Thyroid gland (tissue), 4 donors: ENCODE data around the gene ZNF536.

Experiments used
- POLR2A ChIP-seq, 2 donors: fragments of 450-650 bp; IDR thresholded peaks; one replicate each; pipeline ENCODE4 v1.6.1; 2017; ENCODE audit warnings: antibody characterized with exemption in 2 of 2, mild to moderate bottlenecking in 2 of 2, moderate library complexity in 1 of 2
- TF ChIP-seq, protein P1 (sequence below), 6 experiments: fragments of 200-600 bp in 3 of 6; fragments of 450-650 bp in 3 of 6; sonication (generic) in 3 of 6; IDR thresholded peaks; one replicate each; pipeline ENCODE4 v1.5.1; 2016 to 2019; ENCODE audit warnings: antibody characterized with exemption in 6 of 6, mild to moderate bottlenecking in 2 of 6, inconsistent platforms in 1 of 6, moderate library complexity in 1 of 6

- TF ChIP-seq, protein P1, sequence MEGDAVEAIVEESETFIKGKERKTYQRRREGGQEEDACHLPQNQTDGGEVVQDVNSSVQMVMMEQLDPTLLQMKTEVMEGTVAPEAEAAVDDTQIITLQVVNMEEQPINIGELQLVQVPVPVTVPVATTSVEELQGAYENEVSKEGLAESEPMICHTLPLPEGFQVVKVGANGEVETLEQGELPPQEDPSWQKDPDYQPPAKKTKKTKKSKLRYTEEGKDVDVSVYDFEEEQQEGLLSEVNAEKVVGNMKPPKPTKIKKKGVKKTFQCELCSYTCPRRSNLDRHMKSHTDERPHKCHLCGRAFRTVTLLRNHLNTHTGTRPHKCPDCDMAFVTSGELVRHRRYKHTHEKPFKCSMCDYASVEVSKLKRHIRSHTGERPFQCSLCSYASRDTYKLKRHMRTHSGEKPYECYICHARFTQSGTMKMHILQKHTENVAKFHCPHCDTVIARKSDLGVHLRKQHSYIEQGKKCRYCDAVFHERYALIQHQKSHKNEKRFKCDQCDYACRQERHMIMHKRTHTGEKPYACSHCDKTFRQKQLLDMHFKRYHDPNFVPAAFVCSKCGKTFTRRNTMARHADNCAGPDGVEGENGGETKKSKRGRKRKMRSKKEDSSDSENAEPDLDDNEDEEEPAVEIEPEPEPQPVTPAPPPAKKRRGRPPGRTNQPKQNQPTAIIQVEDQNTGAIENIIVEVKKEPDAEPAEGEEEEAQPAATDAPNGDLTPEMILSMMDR (IDR thresholded peaks at IDR 0.05) = no peak
- TF ChIP-seq POLR2A (IDR thresholded peaks at IDR 0.05) = no peak
Measured at GRCh38 chr19:30490760-30491159, 118.6 kb downstream of the ZNF536 start.
